ENCODE measurements around the gene PRDX5. TPM values are rescaled to one million over a fixed set of nuclear protein-coding genes. Genes with fewer than 3 reads are reported as not detected.
"Not testable (repeated sequence)": the region's sequence is repeated elsewhere in the genome, so short reads cannot be mapped to it uniquely, and the experiment has no call there.

Gene PRDX5
- total RNA-seq, 1 experiment from 2014 or later: 255 TPM

GRCh38 chr11:64305691-64306562 lies 12.0 kb upstream of the PRDX5 start (continued):
- TF ChIP-seq FOXK1 (CRISPR knock-in tag; IDR thresholded peaks at IDR 0.05): peak; percentile 51
- TF ChIP-seq HMGXB4 (CRISPR knock-in tag; IDR thresholded peaks at IDR 0.05): peak; percentile 84
- TF ChIP-seq NFYB (CRISPR knock-in tag; conservative IDR thresholded peaks at IDR 0.05; ENCODE audit: low read depth): no peak
- TF ChIP-seq CREM (CRISPR knock-in tag; IDR thresholded peaks at IDR 0.05): 0 out of 2 replicates have a peak, but pooled peaks have one; percentile 39

GRCh38 chr11:64306563-64306875 lies 11.4 kb upstream of the PRDX5 start:
- POLR2A ChIA-PET: no interaction called here
- H3K27ac Mint-ChIP-seq: peak overlapping the region; percentile 77
- no peak for ATAC-seq
- peak overlapping the region; percentile 90 for H3K4me3 Mint-ChIP-seq
- CTCF ChIA-PET: interaction anchor here (1.2 to 1.9 kb wide), 3 partner anchors 36 to 50 kb away, joined by 3 to 5 read pairs (median 4); no protein-coding TSS in a partner anchor
- TF ChIP-seq ZBTB43 (CRISPR knock-in tag; IDR thresholded peaks at IDR 0.05): 0 out of 2 replicates have a peak, but pooled peaks have one; percentile 25
- TF ChIP-seq RELA (CRISPR knock-in tag; IDR thresholded peaks at IDR 0.05; ENCODE audit: borderline replicate concordance): no peak
- no peak for DNase-seq (ENCODE audit: low spot score)
- H3K9me3 Mint-ChIP-seq: no peaks in the 10 kb centered on the region
- peaks cover 14% of the 10 kb centered on the region for H3K4me1 Mint-ChIP-seq
- H3K36me3 Mint-ChIP-seq: peaks cover 5% of the 10 kb centered on the region
- H3K27me3 Mint-ChIP-seq (ENCODE audit: low read depth): peaks cover 5% of the 10 kb centered on the region

- ATAC-seq (no peak), DNase-seq (ENCODE audit: low spot score) (no peak)
- Mint-ChIP-seq H3K27me3 (ENCODE audit: low read depth) (peaks cover under 1% of the 10 kb centered on the region), H3K36me3 (peaks cover 5% of the 10 kb centered on the region), H3K4me3 (peak overlapping the region; percentile 90), H3K27ac (no peak overlapping the region; the same call in 1 of the 2 replicates), H3K4me1 (peaks cover 14% of the 10 kb centered on the region), H3K9me3 (no peaks in the 10 kb centered on the region)
- POLR2A ChIA-PET: no interaction called here
- CTCF ChIA-PET: interaction anchor here (0.5 to 1.9 kb wide), 4 partner anchors 36 to 1846 kb away, joined by 3 to 5 read pairs (median 4); no protein-coding TSS in a partner anchor
- no peak for TF ChIP-seq EMX1 (CRISPR knock-in tag; IDR thresholded peaks at IDR 0.05)
These were observed 10.9 kb upstream of the PRDX5 start for GRCh38 chr11:64306876-64307622.

- peaks cover 14% of the 10 kb centered on the region for H3K4me1 Mint-ChIP-seq
- H3K27me3 Mint-ChIP-seq (ENCODE audit: low read depth); H3K36me3 Mint-ChIP-seq; H3K9me3 Mint-ChIP-seq; DNase-seq (ENCODE audit: low spot score); POLR2A ChIA-PET; ATAC-seq: not testable (repeated sequence)
- H3K27ac Mint-ChIP-seq: peak overlapping the region; percentile 19
- H3K4me3 Mint-ChIP-seq: peak overlapping the region; percentile 20; the same call in 1 of the 2 replicates
- CTCF ChIA-PET: interaction anchor here (1.4 to 1.9 kb wide), 2 partner anchors 35 to 47 kb away, joined by 4 to 5 read pairs; no protein-coding TSS in a partner anchor
These were observed 10.1 kb upstream of the PRDX5 start for GRCh38 chr11:64307795-64308194.

GRCh38 chr11:64312947-64313346 lies 5.0 kb upstream of the PRDX5 start:
- peaks cover 10% of the 10 kb centered on the region for H3K4me1 Mint-ChIP-seq
- no peak for DNase-seq (ENCODE audit: low spot score)
- ChIA-PET POLR2A (no interaction called here), CTCF (interaction anchor here (1.0 to 4.9 kb wide), 2 partner anchors 11 to 43 kb away, joined by 4 to 37 read pairs; no protein-coding TSS in a partner anchor)
- TF ChIP-seq E2F1 (CRISPR knock-in tag; IDR thresholded peaks at IDR 0.05): no peak
- ATAC-seq: no peak
- H3K4me3 Mint-ChIP-seq: no peak overlapping the region
- no peaks in the 10 kb centered on the region for H3K27me3 Mint-ChIP-seq (ENCODE audit: low read depth)
- peak overlapping the region; percentile 91 for H3K27ac Mint-ChIP-seq
- H3K36me3 Mint-ChIP-seq: peaks cover 15% of the 10 kb centered on the region
- H3K9me3 Mint-ChIP-seq: no peaks in the 10 kb centered on the region
